Caco-2 (cell line): Measurements from ENCODE around the gene ZNF691. TPM values are rescaled to one million over a fixed set of nuclear protein-coding genes. Genes with fewer than 3 reads are reported as not detected.

ENCODE experiments used
- BruUV-seq: library from RNA; stranded (reverse); fragments of 400-500 nt; replicated peaks from 2 replicates; lab custom pipeline; 2021; lab: Mats Ljungman, UMichigan
- CTCF ChIA-PET: fragments of 300-600 bp; sonication (Branson Sonifier 250); formaldehyde crosslinking; loops from one replicate; lab custom pipeline; 2022; ENCODE audit warnings: antibody characterized with exemption; lab: Charles Lee
- POLR2A ChIA-PET: fragments of 300-600 bp; sonication (Branson Sonifier 250); formaldehyde crosslinking; loops from one replicate; lab custom pipeline; 2022; ENCODE audit warnings: antibody characterized with exemption; lab: Charles Lee
- DNase-seq, 2 experiments: peaks; one replicate each; pipeline versions ENCODE4 v3.0.0 to v3.0.0-alpha.2; 2020 to 2022
- H3K27me3 ChIP-seq: replicated peaks from 2 replicates; pipeline ENCODE4 v1.6.0; 2011; ENCODE audit warnings: low read length; ENCODE audit not compliant: control insufficient read depth, insufficient read depth
- H3K36me3 ChIP-seq: 2 replicates; pipeline ENCODE4 v1.5.1; 2011; ENCODE audit warnings: low read length; ENCODE audit not compliant: control insufficient read depth, insufficient read depth
- H3K4me1 ChIP-seq: fragments of 250-450 bp; sonication (Bioruptor Pico); 2 replicates; pipeline ENCODE4 v1.5.1; 2020; ENCODE audit warnings: mild to moderate bottlenecking
- H3K4me3 ChIP-seq: 2 replicates; pipeline ENCODE4 v1.5.1; 2011; ENCODE audit warnings: low read depth, mild to moderate bottlenecking, control low read depth, low read length
- H3K9me3 ChIP-seq: fragments of 250-450 bp; sonication (Bioruptor Pico); 2 replicates; pipeline ENCODE4 v1.5.1; 2020; ENCODE audit warnings: mild to moderate bottlenecking, moderate library complexity
- H3K27ac Mint-ChIP-seq: one replicate; pipeline ENCODE4 v1.8.0; 2022; ENCODE audit warnings: mixed read lengths; ENCODE audit not compliant: unreplicated experiment
- H3K27me3 Mint-ChIP-seq: one replicate; pipeline ENCODE4 v1.8.0; 2022; ENCODE audit warnings: mixed read lengths; ENCODE audit not compliant: insufficient read depth, unreplicated experiment
- H3K36me3 Mint-ChIP-seq: one replicate; pipeline ENCODE4 v1.8.0; 2022; ENCODE audit warnings: mild to moderate bottlenecking, mixed read lengths; ENCODE audit not compliant: insufficient read depth, unreplicated experiment
- H3K4me1 Mint-ChIP-seq: one replicate; pipeline ENCODE4 v1.8.0; 2022; ENCODE audit warnings: low read depth, mixed read lengths; ENCODE audit not compliant: unreplicated experiment
- H3K4me3 Mint-ChIP-seq: one replicate; pipeline ENCODE4 v1.8.0; 2022; ENCODE audit warnings: mild to moderate bottlenecking, moderate library complexity, mixed read lengths; ENCODE audit not compliant: unreplicated experiment
- H3K9me3 Mint-ChIP-seq: one replicate; pipeline ENCODE4 v1.8.0; 2022; ENCODE audit warnings: mixed read lengths; ENCODE audit not compliant: unreplicated experiment
- intact Hi-C: fragments of 100-400 bp; cut with micrococcal nuclease; formaldehyde crosslinking; loops from one replicate; pipeline ENCODE4 v1.10.0; 2022; ENCODE audit not compliant: unreplicated experiment
- total RNA-seq: library from RNA; stranded (reverse); gene quantifications from 2 replicates; pipeline ENCODE4 v1.2.3, GENCODE V29; 2022
- TF ChIP-seq, protein P1 (sequence below), 2 experiments: fragments of 200-600 bp in 1 of 2; IDR thresholded peaks; 1 replicate in 1 of 2; 2 replicates in 1 of 2; pipeline versions ENCODE4 v1.5.1 to v1.8.0; 2011 to 2022; ENCODE audit warnings: antibody characterized with exemption in 1 of 2, control low read depth in 1 of 2, inconsistent platforms in 1 of 2, low read depth in 1 of 2, low read length in 1 of 2, mild to moderate bottlenecking in 1 of 2, moderate library complexity in 1 of 2; ENCODE audit not compliant: insufficient read depth in 1 of 2, severe bottlenecking in 1 of 2, unreplicated experiment in 1 of 2

ZNF691 gene
- total RNA-seq, 1 experiment from 2014 or later: 7.8 TPM

DNA sequence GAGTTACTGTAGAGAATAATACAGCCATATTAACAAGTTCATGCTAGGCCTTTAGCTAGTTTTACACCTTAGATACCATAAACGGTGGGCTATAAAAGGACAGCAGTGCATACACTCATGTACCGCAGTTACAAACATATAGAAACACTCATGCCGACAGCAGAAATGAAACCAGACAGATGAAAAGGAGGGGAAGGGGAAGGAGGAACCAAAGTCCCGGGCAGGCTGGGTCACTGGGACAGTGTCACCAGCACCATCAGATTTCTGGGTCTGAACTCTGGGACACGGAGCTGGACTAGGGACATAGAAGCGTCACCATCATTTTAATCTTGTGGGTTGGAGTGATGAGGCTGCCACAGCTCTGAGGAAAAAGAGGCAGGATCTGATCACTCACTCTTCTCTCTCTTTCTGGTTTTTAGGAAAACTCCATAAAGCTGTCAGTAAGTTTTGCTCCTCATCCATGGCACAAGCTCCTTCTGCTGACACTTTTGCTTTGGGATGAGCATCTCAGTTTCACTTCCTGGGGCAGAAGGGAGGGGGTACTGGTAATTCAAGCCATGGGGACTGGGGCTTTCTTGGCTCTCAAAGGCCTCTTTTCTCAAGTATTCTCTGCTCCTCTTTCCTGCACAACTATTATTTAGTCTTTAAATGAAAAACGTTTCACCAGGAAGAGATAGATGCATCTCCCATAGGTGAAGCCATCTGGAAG lies 7.8 kb upstream of the ZNF691 start:
- no peak for DNase-seq
- H3K4me3 Mint-ChIP-seq: no peak overlapping the region
- intact Hi-C loops: no loop called here
- Histone ChIP-seq H3K4me3 (no peak overlapping the region), H3K9me3 (no peaks in the 10 kb centered on the region), H3K27me3 (no peaks in the 10 kb centered on the region), H3K36me3 (no peaks in the 10 kb centered on the region), H3K4me1 (no peaks in the 10 kb centered on the region)
- no peak overlapping the region for H3K27ac Mint-ChIP-seq
- H3K4me1 Mint-ChIP-seq: no peaks in the 10 kb centered on the region
- TF ChIP-seq, protein P1, sequence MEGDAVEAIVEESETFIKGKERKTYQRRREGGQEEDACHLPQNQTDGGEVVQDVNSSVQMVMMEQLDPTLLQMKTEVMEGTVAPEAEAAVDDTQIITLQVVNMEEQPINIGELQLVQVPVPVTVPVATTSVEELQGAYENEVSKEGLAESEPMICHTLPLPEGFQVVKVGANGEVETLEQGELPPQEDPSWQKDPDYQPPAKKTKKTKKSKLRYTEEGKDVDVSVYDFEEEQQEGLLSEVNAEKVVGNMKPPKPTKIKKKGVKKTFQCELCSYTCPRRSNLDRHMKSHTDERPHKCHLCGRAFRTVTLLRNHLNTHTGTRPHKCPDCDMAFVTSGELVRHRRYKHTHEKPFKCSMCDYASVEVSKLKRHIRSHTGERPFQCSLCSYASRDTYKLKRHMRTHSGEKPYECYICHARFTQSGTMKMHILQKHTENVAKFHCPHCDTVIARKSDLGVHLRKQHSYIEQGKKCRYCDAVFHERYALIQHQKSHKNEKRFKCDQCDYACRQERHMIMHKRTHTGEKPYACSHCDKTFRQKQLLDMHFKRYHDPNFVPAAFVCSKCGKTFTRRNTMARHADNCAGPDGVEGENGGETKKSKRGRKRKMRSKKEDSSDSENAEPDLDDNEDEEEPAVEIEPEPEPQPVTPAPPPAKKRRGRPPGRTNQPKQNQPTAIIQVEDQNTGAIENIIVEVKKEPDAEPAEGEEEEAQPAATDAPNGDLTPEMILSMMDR (IDR thresholded peaks at IDR 0.05; ENCODE audit: insufficient read depth in 1 of 2, low read depth in 1 of 2, low read length in 1 of 2, severe bottlenecking in 1 of 2, unreplicated experiment in 1 of 2): no peak
- POLR2A ChIA-PET: no interaction called here
- BruUV-seq: no TSS peak
- no peaks in the 10 kb centered on the region for H3K9me3 Mint-ChIP-seq
- H3K36me3 Mint-ChIP-seq: no peaks in the 10 kb centered on the region
- CTCF ChIA-PET: interaction anchor here (0.8 kb wide), 1 partner anchor 8 kb away, joined by 5 read pairs; the partner anchor contains the start of gene ZNF691
- no peaks in the 10 kb centered on the region for H3K27me3 Mint-ChIP-seq

DNA sequence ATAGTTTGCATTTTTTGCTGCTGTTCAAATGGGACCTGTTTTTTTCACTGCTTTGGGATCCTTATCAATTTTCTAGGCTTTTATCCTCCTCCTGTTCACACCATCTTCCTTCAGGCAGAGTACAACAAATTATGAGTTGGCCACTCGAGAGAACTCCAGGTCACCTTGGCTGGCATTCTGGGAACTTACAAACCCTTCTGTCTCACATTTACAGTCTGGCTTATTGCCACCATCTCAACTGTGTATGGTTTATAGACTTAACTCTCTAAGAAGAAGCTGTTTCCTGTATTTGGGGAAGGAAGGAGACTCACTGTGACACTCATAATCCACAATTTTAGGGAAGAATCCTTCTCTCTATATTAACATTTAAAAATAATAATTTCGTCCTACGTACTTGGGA lies 5.4 kb upstream of the ZNF691 start:
- intact Hi-C loops: no loop called here
- no peak overlapping the region for H3K4me3 Mint-ChIP-seq
- no peaks in the 10 kb centered on the region for H3K9me3 Mint-ChIP-seq
- no peak for DNase-seq
- BruUV-seq: no TSS peak
- TF ChIP-seq, protein P1 (IDR thresholded peaks at IDR 0.05; ENCODE audit: insufficient read depth in 1 of 2, low read depth in 1 of 2, low read length in 1 of 2, severe bottlenecking in 1 of 2, unreplicated experiment in 1 of 2): no peak
- ChIA-PET CTCF (no interaction called here), POLR2A (no interaction called here)
- no peaks in the 10 kb centered on the region for H3K36me3 ChIP-seq
- no peak overlapping the region for H3K27ac Mint-ChIP-seq
- H3K36me3 Mint-ChIP-seq: no peaks in the 10 kb centered on the region
- H3K4me3 ChIP-seq: no peak overlapping the region
- no peaks in the 10 kb centered on the region for H3K4me1 Mint-ChIP-seq
- no peaks in the 10 kb centered on the region for H3K27me3 ChIP-seq
- H3K4me1 ChIP-seq: no peaks in the 10 kb centered on the region
- no peaks in the 10 kb centered on the region for H3K9me3 ChIP-seq
- H3K27me3 Mint-ChIP-seq: no peaks in the 10 kb centered on the region

DNA sequence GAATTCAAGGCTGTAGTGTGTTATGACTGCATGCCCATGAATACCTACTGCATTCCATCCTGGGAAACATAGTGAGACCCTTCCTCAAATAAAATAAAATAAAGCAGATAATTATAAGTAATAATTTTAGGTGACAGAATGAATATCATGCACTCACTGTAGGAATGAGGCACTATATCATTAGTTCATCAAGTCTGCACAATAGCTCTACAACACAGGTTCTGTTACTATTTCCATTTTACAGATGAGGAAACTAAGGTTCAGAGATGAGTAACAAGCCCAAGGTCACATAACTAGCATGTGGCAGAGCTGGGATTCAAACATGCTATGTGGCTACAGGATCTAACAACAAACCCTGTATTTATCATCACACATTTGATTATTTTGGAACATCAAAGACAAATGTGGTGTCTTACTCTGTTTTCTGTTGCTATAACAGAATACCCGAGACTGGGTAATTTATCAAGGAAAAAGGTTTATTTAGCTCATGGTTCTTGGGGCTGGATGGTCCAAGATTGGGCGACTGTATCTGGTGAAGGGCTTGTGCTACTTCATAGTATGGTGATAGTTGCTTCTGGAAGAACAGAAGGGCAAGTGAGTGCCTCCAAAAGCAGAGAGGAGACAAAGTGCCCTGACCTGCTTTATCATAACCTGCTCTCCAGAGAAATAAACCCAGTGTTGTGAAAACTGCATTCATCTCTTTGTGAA lies 4.8 kb upstream of the ZNF691 start:
- Mint-ChIP-seq H3K27ac (no peak overlapping the region), H3K27me3 (no peaks in the 10 kb centered on the region), H3K4me1 (no peaks in the 10 kb centered on the region), H3K36me3 (peaks cover 4% of the 10 kb centered on the region), H3K4me3 (no peak overlapping the region), H3K9me3 (no peaks in the 10 kb centered on the region)
- no TSS peak for BruUV-seq
- H3K27me3 ChIP-seq: no peaks in the 10 kb centered on the region
- POLR2A ChIA-PET: no interaction called here
- no peaks in the 10 kb centered on the region for H3K9me3 ChIP-seq
- CTCF ChIA-PET: no interaction called here
- TF ChIP-seq, protein P1 (IDR thresholded peaks at IDR 0.05; ENCODE audit: insufficient read depth in 1 of 2, low read depth in 1 of 2, low read length in 1 of 2, severe bottlenecking in 1 of 2, unreplicated experiment in 1 of 2): no peak
- H3K36me3 ChIP-seq: no peaks in the 10 kb centered on the region
- intact Hi-C loops: no loop called here
- H3K4me1 ChIP-seq: no peaks in the 10 kb centered on the region
- DNase-seq: no peak
- H3K4me3 ChIP-seq: no peak overlapping the region
